ENCODE results near the gene OSGIN1. TPM values are rescaled to one million over a fixed set of nuclear protein-coding genes. Genes with fewer than 3 reads are reported as not detected.

OSGIN1 gene
- total RNA-seq, 1 donor from 2014 or later = not detected

- TF ChIP-seq CTCF (IDR thresholded peaks at IDR 0.05; ENCODE audit: partially characterized antibody, unreplicated experiment) = no peak
- H3K27me3 Mint-ChIP-seq (ENCODE audit: unreplicated experiment) = peaks cover 10% of the 10 kb centered on the region
- no peak overlapping the region for H3K27ac Mint-ChIP-seq (ENCODE audit: unreplicated experiment)
- H3K36me3 Mint-ChIP-seq (ENCODE audit: unreplicated experiment) = no peaks in the 10 kb centered on the region
- H3K9me3 Mint-ChIP-seq (ENCODE audit: unreplicated experiment) = peaks cover 10% of the 10 kb centered on the region
- DNase-seq = no peak
- peaks cover 8% of the 10 kb centered on the region for H3K4me1 Mint-ChIP-seq (ENCODE audit: low read depth, unreplicated experiment)
- H3K4me3 Mint-ChIP-seq (ENCODE audit: unreplicated experiment) = no peak overlapping the region
Measured at GRCh38 chr16:83933885-83934683, 19.0 kb upstream of the OSGIN1 start.

DNA sequence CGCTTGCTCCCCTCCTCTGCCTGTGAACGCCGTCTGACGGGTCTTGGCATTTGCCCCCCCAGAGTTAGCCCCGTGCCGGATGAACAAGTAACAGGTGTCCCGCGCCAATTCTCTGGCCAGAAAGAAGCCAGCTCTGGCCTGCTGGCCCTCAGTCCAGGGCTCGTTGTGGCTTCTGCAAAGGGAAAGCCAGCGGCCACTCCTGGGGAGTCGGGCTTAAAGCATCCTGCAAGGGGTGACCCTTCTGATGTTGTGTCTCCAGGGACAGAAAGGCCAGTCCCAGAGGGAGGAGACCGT, 18.4 kb upstream of the OSGIN1 start:
- Mint-ChIP-seq H3K4me3 (ENCODE audit: unreplicated experiment) (no peak overlapping the region), H3K9me3 (ENCODE audit: unreplicated experiment) (peaks cover 13% of the 10 kb centered on the region), H3K36me3 (ENCODE audit: unreplicated experiment) (no peaks in the 10 kb centered on the region), H3K27me3 (ENCODE audit: unreplicated experiment) (peaks cover 13% of the 10 kb centered on the region), H3K27ac (ENCODE audit: unreplicated experiment) (no peak overlapping the region), H3K4me1 (ENCODE audit: low read depth, unreplicated experiment) (peaks cover 11% of the 10 kb centered on the region)
- no peak for TF ChIP-seq CTCF (IDR thresholded peaks at IDR 0.05; ENCODE audit: partially characterized antibody, unreplicated experiment)
- DNase-seq = no peak

DNA sequence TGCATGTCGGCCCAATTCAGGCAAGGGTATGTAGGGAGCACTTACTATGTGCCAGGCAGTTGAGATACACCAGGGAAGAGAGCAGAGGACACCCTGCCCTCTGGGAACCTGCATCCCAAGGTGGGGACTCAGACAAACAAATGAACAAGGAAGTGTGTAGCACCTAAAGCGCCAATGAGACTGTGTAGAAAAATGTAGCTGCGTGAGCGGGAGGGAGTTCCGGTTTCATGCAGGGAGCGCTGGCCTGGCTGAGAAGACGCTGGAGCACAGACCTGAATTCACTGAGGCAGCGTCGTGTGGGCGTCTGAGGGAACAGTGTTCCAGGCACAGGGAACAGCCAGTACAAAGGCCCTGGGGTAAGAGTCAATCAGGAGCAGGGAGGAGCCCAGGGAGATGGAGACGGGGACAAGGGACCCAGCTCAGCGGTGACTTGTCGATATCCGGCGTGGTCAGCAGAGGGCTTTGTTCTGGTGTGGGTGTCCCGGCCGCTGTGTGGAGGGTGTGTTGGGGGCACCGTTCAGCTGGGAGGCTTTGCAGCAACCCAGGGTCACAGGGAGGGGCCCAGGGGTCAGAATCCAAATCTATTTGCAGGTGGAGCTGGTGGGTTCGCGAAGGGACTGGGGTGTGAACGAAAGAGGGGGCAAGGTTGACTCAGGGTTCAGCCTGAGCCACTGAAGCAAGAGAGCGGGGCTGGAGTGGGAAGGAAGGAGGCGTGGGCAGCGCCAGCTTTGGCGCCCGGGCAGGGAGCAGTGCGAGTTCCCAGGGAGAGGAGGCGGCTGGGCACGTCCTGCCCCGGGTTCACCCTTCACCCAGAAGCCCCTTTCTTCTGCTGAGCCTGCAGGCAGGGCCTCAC, 17.8 kb upstream of the OSGIN1 start:
- peaks cover 9% of the 10 kb centered on the region for H3K4me1 Mint-ChIP-seq (ENCODE audit: low read depth, unreplicated experiment)
- H3K9me3 Mint-ChIP-seq (ENCODE audit: unreplicated experiment) = peaks cover 14% of the 10 kb centered on the region
- H3K4me3 Mint-ChIP-seq (ENCODE audit: unreplicated experiment) = no peak overlapping the region
- H3K27ac Mint-ChIP-seq (ENCODE audit: unreplicated experiment) = peak overlapping the region; percentile 63
- peaks cover 11% of the 10 kb centered on the region for H3K27me3 Mint-ChIP-seq (ENCODE audit: unreplicated experiment)
- peak; percentile 14 for DNase-seq
- H3K36me3 Mint-ChIP-seq (ENCODE audit: unreplicated experiment) = no peaks in the 10 kb centered on the region
- no peak for TF ChIP-seq CTCF (IDR thresholded peaks at IDR 0.05; ENCODE audit: partially characterized antibody, unreplicated experiment)

GRCh38 chr16:83935858-83936255, 17.2 kb upstream of the OSGIN1 start:
- Mint-ChIP-seq H3K27ac (ENCODE audit: unreplicated experiment) (no peak overlapping the region), H3K4me3 (ENCODE audit: unreplicated experiment) (no peak overlapping the region), H3K27me3 (ENCODE audit: unreplicated experiment) (peaks cover 17% of the 10 kb centered on the region), H3K4me1 (ENCODE audit: low read depth, unreplicated experiment) (peaks cover 14% of the 10 kb centered on the region), H3K36me3 (ENCODE audit: unreplicated experiment) (no peaks in the 10 kb centered on the region), H3K9me3 (ENCODE audit: unreplicated experiment) (peaks cover 16% of the 10 kb centered on the region)
- TF ChIP-seq CTCF (IDR thresholded peaks at IDR 0.05; ENCODE audit: partially characterized antibody, unreplicated experiment) = no peak
- DNase-seq = peak; percentile 6

All from glutamatergic neuron (in vitro differentiated cells).